OCI-LY1 (cell line): ENCODE data around the gene SH3GLB1.

Experiments used
- EZH2 ChIP-seq: fragments of 200-600 bp; sonication (generic), shearing (Covaris generic); IDR thresholded peaks from 2 replicates; pipeline ENCODE4 v1.8.0; 2017; ENCODE audit warnings: borderline replicate concordance, mixed run types, mild to moderate bottlenecking, antibody characterized with exemption, low read length, moderate library complexity, mixed read lengths
- TF ChIP-seq, protein P1 (sequence below): fragments of 200-600 bp; sonication (generic), shearing (Covaris generic); IDR thresholded peaks from 2 replicates; pipeline ENCODE4 v1.5.1; 2017; ENCODE audit warnings: mild to moderate bottlenecking, antibody characterized with exemption, low read length, moderate library complexity, mixed read lengths

GRCh38 chr1:86778569-86779239, 74.3 kb downstream of the SH3GLB1 start:
- TF ChIP-seq, protein P1, sequence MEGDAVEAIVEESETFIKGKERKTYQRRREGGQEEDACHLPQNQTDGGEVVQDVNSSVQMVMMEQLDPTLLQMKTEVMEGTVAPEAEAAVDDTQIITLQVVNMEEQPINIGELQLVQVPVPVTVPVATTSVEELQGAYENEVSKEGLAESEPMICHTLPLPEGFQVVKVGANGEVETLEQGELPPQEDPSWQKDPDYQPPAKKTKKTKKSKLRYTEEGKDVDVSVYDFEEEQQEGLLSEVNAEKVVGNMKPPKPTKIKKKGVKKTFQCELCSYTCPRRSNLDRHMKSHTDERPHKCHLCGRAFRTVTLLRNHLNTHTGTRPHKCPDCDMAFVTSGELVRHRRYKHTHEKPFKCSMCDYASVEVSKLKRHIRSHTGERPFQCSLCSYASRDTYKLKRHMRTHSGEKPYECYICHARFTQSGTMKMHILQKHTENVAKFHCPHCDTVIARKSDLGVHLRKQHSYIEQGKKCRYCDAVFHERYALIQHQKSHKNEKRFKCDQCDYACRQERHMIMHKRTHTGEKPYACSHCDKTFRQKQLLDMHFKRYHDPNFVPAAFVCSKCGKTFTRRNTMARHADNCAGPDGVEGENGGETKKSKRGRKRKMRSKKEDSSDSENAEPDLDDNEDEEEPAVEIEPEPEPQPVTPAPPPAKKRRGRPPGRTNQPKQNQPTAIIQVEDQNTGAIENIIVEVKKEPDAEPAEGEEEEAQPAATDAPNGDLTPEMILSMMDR: no peak
- TF ChIP-seq EZH2: no peak
